ENCODE data around the gene REC8. TPM values are rescaled to one million over a fixed set of nuclear protein-coding genes. Genes with fewer than 3 reads are reported as not detected.
"Not testable (repeated sequence)": the region's sequence is repeated elsewhere in the genome, so short reads cannot be mapped to it uniquely, and the experiment has no call there.

REC8 gene
- total RNA-seq, 2 experiments from 2014 or later, result 19.3 to 22.3 TPM

GRCh38 chr14:24189460-24189859 is 17.6 kb downstream of the REC8 start:
- CTCF ChIA-PET, result interaction anchor here (0.7 to 1.9 kb wide), 3 partner anchors 29 to 201 kb away, joined by 3 to 13 read pairs (median 3); partner anchors contain the start of genes DHRS4L2, IRF9 and LTB4R
- DNase-seq, result no peak
- intact Hi-C loops (cut with micrococcal nuclease), result loop anchor here (2.0 kb wide), 1 partner anchor 253 kb away; the partner anchor contains the start of gene SDR39U1
- Mint-ChIP-seq H3K4me3 (no peak overlapping the region), H3K9me3 (no peaks in the 10 kb centered on the region), H3K4me1 (ENCODE audit: low read depth) (peaks cover 52% of the 10 kb centered on the region), H3K27me3 (ENCODE audit: low read depth) (no peaks in the 10 kb centered on the region), H3K27ac (peak overlapping the region; percentile 78), H3K36me3 (ENCODE audit: low read depth) (peaks cover 19% of the 10 kb centered on the region)

DNA sequence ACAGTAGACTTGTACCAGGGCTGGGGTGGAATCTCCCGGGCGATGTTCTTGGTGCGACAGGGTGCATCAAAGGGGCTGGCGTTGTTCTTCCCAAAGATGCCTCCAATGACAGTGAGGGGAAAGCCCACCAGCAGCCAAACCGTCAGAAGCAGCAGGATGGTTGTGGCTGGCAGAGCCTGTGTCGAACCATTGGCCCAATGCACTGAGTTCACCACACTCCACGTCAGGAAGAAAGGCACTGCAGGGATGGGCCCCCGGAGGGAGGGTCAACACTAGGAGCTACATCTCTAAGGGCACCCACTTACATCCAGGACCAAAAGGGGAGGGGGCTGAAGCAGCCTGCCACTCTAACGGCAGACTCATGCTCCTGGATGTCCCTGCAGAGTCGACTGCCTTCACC is 18.5 kb downstream of the REC8 start:
- Mint-ChIP-seq H3K27me3 (ENCODE audit: low read depth) (no peaks in the 10 kb centered on the region), H3K4me1 (ENCODE audit: low read depth) (peaks cover 59% of the 10 kb centered on the region), H3K36me3 (ENCODE audit: low read depth) (peaks cover 16% of the 10 kb centered on the region), H3K4me3 (no peak overlapping the region), H3K27ac (no peak overlapping the region), H3K9me3 (no peaks in the 10 kb centered on the region)
- intact Hi-C loops (cut with micrococcal nuclease), result no loop called here
- CTCF ChIA-PET, result interaction anchor here (0.7 to 1.0 kb wide), 2 partner anchors 10 to 98 kb away, joined by 3 read pairs; no protein-coding TSS in a partner anchor
- no peak for DNase-seq

GRCh38 chr14:24192933-24193332 is 21.1 kb downstream of the REC8 start:
- Mint-ChIP-seq H3K9me3 (no peaks in the 10 kb centered on the region), H3K36me3 (ENCODE audit: low read depth) (peaks cover 22% of the 10 kb centered on the region), H3K4me1 (ENCODE audit: low read depth) (peaks cover 54% of the 10 kb centered on the region), H3K27me3 (ENCODE audit: low read depth) (no peaks in the 10 kb centered on the region), H3K27ac (no peak overlapping the region), H3K4me3 (no peak overlapping the region)
- DNase-seq, result no peak
- intact Hi-C loops (cut with micrococcal nuclease), result no loop called here
- CTCF ChIA-PET, result interaction anchor here (0.5 to 2.3 kb wide), 2 partner anchors 70 to 104 kb away, joined by 3 to 5 read pairs; no protein-coding TSS in a partner anchor

DNA sequence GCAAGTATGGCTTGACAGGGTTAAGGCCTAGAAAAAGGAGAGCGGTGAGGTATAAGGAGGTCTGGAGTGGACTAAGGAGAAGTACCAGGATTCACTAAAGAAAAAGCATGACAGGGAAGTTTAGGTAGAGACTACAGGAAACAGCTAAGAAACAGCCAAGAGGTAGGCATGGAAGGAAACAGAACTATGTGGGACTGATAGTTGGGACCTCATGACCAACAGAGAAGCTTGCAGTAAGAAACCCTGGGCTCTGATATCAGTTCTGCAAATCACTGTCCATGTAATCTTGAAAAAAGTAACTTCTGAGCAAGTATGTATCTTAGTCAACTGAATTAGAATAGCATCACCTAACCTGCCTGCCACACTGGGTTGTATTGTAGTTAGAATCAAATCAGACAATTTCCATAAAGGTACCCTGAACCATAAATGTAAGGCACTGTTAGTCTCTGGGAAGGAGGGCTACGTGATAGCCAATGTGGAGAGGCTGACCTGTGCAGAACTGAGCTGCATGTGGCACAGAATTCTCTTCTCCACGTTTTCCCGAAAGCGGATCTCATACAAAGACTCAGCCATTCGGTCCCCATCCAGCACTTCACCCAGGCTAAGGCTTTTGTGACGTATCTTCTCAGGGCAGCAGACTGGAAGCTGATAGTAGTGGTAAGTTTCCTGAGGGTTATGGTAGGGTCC is 22.4 kb downstream of the REC8 start:
- Mint-ChIP-seq H3K27ac (peak overlapping the region; percentile 93), H3K9me3 (no peaks in the 10 kb centered on the region), H3K27me3 (ENCODE audit: low read depth) (no peaks in the 10 kb centered on the region), H3K36me3 (ENCODE audit: low read depth) (peaks cover 30% of the 10 kb centered on the region), H3K4me3 (peak overlapping the region; percentile 96), H3K4me1 (ENCODE audit: low read depth) (peaks cover 57% of the 10 kb centered on the region)
- intact Hi-C loops (cut with micrococcal nuclease), result no loop called here
- DNase-seq, result no peak
- CTCF ChIA-PET, result interaction anchor here (0.6 to 2.8 kb wide), 6 partner anchors 48 to 237 kb away, joined by 3 to 10 read pairs (median 4); partner anchors contain the start of genes CIDEB and TINF2

DNA sequence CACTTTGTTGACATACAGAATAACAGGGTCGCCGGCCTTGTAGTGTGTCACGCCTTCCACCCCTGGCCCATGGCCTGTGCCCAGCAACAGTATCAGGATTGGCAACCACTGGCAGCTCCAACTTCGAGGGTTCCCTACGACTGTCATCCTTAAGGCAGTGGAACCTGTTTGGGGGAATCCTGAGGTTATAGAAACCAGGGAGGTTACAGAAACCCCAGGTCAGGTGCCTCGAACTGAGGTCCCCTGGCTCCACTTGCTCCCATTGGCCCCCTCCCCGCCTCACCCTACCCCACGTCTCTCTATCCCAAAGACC is 22.9 kb downstream of the REC8 start:
- H3K36me3 Mint-ChIP-seq (ENCODE audit: low read depth), result peaks cover 30% of the 10 kb centered on the region
- H3K4me3 Mint-ChIP-seq, result peak overlapping the region; percentile 96
- peaks cover 58% of the 10 kb centered on the region for H3K4me1 Mint-ChIP-seq (ENCODE audit: low read depth)
- no peaks in the 10 kb centered on the region for H3K9me3 Mint-ChIP-seq
- CTCF ChIA-PET, result interaction anchor here (0.6 to 2.8 kb wide), 7 partner anchors 18 to 237 kb away, joined by 3 to 10 read pairs (median 4); partner anchors contain the start of genes CHMP4A, CIDEB and TINF2
- peak overlapping the region; percentile 93 for H3K27ac Mint-ChIP-seq
- DNase-seq, result no peak
- no peaks in the 10 kb centered on the region for H3K27me3 Mint-ChIP-seq (ENCODE audit: low read depth)
- intact Hi-C loops (cut with micrococcal nuclease), result loop anchor here (1.0 kb wide), 9 partner anchors 18 to 102 kb away; partner anchors contain the start of genes CHMP4A, EMC9, GMPR2 and IRF9

DNA sequence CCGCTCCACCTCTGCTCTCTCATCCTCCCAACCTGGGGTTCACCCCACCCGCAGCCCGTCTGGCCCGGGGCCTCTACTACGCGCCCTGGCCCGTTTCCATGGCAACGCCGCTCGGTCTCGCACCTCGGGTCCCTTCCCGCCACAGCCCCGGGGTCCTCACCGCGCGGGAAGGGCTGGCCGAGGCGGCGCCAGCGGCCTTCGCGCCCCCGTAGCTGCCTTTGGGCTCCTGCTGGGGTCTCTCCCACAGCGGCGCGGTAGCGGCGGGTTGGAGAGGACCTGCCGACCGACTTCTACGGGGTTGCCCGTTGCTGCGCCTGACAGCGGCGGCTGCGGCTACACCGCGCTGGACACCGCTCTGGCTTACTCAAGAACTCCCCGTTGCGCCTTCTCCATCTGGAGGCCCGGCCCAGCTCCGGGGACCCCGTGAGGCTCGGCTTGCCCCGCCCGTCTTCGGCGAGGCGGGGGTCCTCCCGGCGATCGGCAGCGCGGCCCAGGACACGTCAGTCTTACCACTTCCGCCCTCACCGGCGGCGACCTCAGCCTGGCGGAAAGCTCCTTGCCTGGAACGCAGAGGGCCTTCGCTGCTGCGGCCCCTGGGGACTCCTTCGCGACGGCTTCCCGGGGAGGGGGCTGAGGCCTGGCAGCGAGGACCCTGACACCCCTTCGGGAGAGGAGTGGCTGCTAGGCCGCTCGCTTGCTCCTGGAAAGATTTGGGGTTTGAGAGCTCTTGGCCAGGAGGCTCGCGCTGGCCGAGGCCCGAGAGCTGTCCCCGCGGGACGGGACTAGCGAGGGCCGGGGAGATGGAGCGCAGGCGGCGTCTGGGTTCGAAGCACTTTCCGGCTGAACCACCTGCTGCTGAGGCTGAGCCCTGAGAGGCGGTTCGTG is 23.5 kb downstream of the REC8 start, which contains the start of gene TM9SF1:
Gene TM9SF1 (minus strand): TSS at position 256 of the 885 bp plus-strand sequence. CDS start 422 bp downstream, outside the sequence.
- H3K27me3 Mint-ChIP-seq (ENCODE audit: low read depth), result no peaks in the 10 kb centered on the region
- intact Hi-C loops (cut with micrococcal nuclease), result loop anchor here (1.0 kb wide), 9 partner anchors 18 to 102 kb away; partner anchors contain the start of genes CHMP4A, EMC9, GMPR2 and IRF9
- peaks cover 56% of the 10 kb centered on the region for H3K4me1 Mint-ChIP-seq (ENCODE audit: low read depth)
- no peaks in the 10 kb centered on the region for H3K9me3 Mint-ChIP-seq
- H3K27ac Mint-ChIP-seq, result peak within 1 kb of the TSS; percentile 93
- H3K36me3 Mint-ChIP-seq (ENCODE audit: low read depth), result peaks cover 31% of the 10 kb centered on the region
- DNase-seq, result peak; percentile 89
- peak within 1 kb of the TSS; percentile 96 for H3K4me3 Mint-ChIP-seq
- CTCF ChIA-PET, result interaction anchor here (0.7 to 2.8 kb wide), 8 partner anchors 18 to 236 kb away, joined by 3 to 10 read pairs (median 3); partner anchors contain the start of genes CHMP4A, CIDEB and TINF2

GRCh38 chr14:24196071-24197055 is 24.5 kb downstream of the REC8 start:
- Mint-ChIP-seq H3K27me3 (ENCODE audit: low read depth) (no peaks in the 10 kb centered on the region), H3K27ac (peak overlapping the region; percentile 93), H3K4me1 (ENCODE audit: low read depth) (peaks cover 55% of the 10 kb centered on the region), H3K9me3 (no peaks in the 10 kb centered on the region), H3K36me3 (ENCODE audit: low read depth) (peaks cover 36% of the 10 kb centered on the region), H3K4me3 (peak overlapping the region; percentile 96)
- intact Hi-C loops (cut with micrococcal nuclease), result no loop called here
- CTCF ChIA-PET, result interaction anchor here (0.7 to 2.8 kb wide), 6 partner anchors 17 to 260 kb away, joined by 3 to 10 read pairs (median 4); partner anchors contain the start of genes CHMP4A and TINF2
- no peak for DNase-seq

DNA sequence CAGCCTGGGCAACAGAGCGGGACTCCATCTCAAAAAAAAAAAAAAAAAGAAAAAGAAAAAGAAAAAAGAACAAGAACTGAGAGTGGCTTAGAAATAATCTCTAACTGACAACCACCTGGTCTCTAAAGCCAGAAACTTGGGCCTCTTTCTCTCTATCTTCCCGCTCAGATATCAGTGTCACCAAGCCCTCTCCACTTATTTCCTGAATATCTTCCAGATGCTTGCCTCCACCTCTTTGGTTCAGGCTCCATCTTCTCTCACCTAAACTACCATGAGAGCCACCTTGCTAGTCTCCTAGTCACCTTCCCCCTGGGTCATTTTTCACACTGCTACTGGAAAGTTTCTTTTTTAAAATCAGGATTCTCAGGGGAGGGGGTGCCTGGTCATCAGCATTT is 25.2 kb downstream of the REC8 start:
- CTCF ChIA-PET, result interaction anchor here (0.7 kb wide), 1 partner anchor 260 kb away, joined by 3 read pairs; no protein-coding TSS in a partner anchor
- Mint-ChIP-seq H3K27ac (no peak overlapping the region), H3K9me3 (no peaks in the 10 kb centered on the region), H3K27me3 (ENCODE audit: low read depth) (no peaks in the 10 kb centered on the region), H3K36me3 (ENCODE audit: low read depth) (peaks cover 41% of the 10 kb centered on the region), H3K4me1 (ENCODE audit: low read depth) (peaks cover 53% of the 10 kb centered on the region), H3K4me3 (peak overlapping the region; percentile 96)
- intact Hi-C loops (cut with micrococcal nuclease), result no loop called here
- no peak for DNase-seq

GRCh38 chr14:24198814-24199524 is 27.1 kb downstream of the REC8 start:
- DNase-seq, result no peak
- H3K27me3 Mint-ChIP-seq (ENCODE audit: low read depth), result no peaks in the 10 kb centered on the region
- H3K4me3 Mint-ChIP-seq, result no peak overlapping the region
- no peak overlapping the region for H3K27ac Mint-ChIP-seq
- H3K36me3 Mint-ChIP-seq (ENCODE audit: low read depth), result peaks cover 44% of the 10 kb centered on the region
- CTCF ChIA-PET, result interaction anchor here (0.6 kb wide), 1 partner anchor 134 kb away, joined by 3 read pairs; no protein-coding TSS in a partner anchor
- H3K9me3 Mint-ChIP-seq, result peaks cover 7% of the 10 kb centered on the region
- intact Hi-C loops (cut with micrococcal nuclease), result no loop called here
- peaks cover 44% of the 10 kb centered on the region for H3K4me1 Mint-ChIP-seq (ENCODE audit: low read depth)

GRCh38 chr14:24202538-24202937 is 30.7 kb downstream of the REC8 start:
- H3K36me3 Mint-ChIP-seq (ENCODE audit: low read depth), result peaks cover 60% of the 10 kb centered on the region
- CTCF ChIA-PET, result interaction anchor here (0.7 kb wide), 1 partner anchor 40 kb away, joined by 3 read pairs; the partner anchor contains the start of gene TINF2

More at GRCh38 chr14:24202538-24202937, 30.7 kb downstream of the REC8 start:
- DNase-seq; H3K27me3 Mint-ChIP-seq (ENCODE audit: low read depth); H3K27ac Mint-ChIP-seq; intact Hi-C loops (cut with micrococcal nuclease); H3K9me3 Mint-ChIP-seq; H3K4me3 Mint-ChIP-seq: not testable (repeated sequence)
- peaks cover 32% of the 10 kb centered on the region for H3K4me1 Mint-ChIP-seq (ENCODE audit: low read depth)
